HepG2 (cell line): ENCODE data around the gene SNAI3.

ENCODE experiments used
- FIP1L1 ChIP-seq: fragments of 200-400 bp; formaldehyde crosslinking; IDR thresholded peaks from 2 replicates; pipeline ENCODE4 v1.6.1; 2018; ENCODE audit warnings: low read depth, mild to moderate bottlenecking, low read length, moderate library complexity, borderline replicate concordance; ENCODE audit not compliant: insufficient read depth
- HNRNPK ChIP-seq: fragments of 200-400 bp; formaldehyde crosslinking; IDR thresholded peaks from 2 replicates; pipeline ENCODE4 v1.6.1; 2018; ENCODE audit warnings: low read length, low read depth, moderate library complexity, mild to moderate bottlenecking; ENCODE audit not compliant: poor library complexity, severe bottlenecking
- PAX8 ChIP-seq: sonication (generic); formaldehyde crosslinking; IDR thresholded peaks from 2 replicates; pipeline ENCODE4 v1.8.0; 2022; ENCODE audit warnings: mild to moderate bottlenecking, missing genetic modification reagents, borderline replicate concordance
- POLR2A ChIP-seq, 2 experiments: IDR thresholded peaks; 2 replicates each; pipeline ENCODE4 v1.6.1; 2011; ENCODE audit warnings: low read depth in 2 of 2, low read length in 2 of 2, mild to moderate bottlenecking in 1 of 2, moderate library complexity in 1 of 2; ENCODE audit not compliant: insufficient read depth in 1 of 2
- SAP130 ChIP-seq: IDR thresholded peaks from 2 replicates; pipeline ENCODE4 v1.6.1; 2016; ENCODE audit warnings: low read depth
- SP1 ChIP-seq, 2 experiments: fragments of 450-650 bp in 1 of 2; sonication (generic) in 1 of 2; formaldehyde crosslinking in 1 of 2; IDR thresholded peaks; 2 replicates each; pipeline versions ENCODE4 v1.4.0 to v1.6.1; 2016 to 2020; ENCODE audit warnings: missing genetic modification reagents in 1 of 2
- ZFP36 ChIP-seq: fragments of 150-350 bp; IDR thresholded peaks from 2 replicates; pipeline ENCODE4 v1.6.1; 2018; ENCODE audit warnings: borderline replicate concordance, low read length, low read depth; ENCODE audit not compliant: partially characterized antibody
- ZSCAN30 ChIP-seq: sonication (generic); formaldehyde crosslinking; IDR thresholded peaks from 2 replicates; pipeline ENCODE4 v1.5.0; 2020; ENCODE audit warnings: mild to moderate bottlenecking, missing genetic modification reagents
- TF ChIP-seq, protein P1 (sequence below): IDR thresholded peaks from 2 replicates; pipeline ENCODE4 v1.4.0; 2020; ENCODE audit warnings: mild to moderate bottlenecking, missing genetic modification reagents
- TF ChIP-seq, protein P2 (sequence below): sonication (generic); formaldehyde crosslinking; IDR thresholded peaks from 2 replicates; pipeline ENCODE4 v1.5.0; 2020; ENCODE audit warnings: mild to moderate bottlenecking, missing genetic modification reagents, moderate library complexity

GRCh38 chr16:88686439-88687253 lies at the start of gene SNAI3:
- TF ChIP-seq ZSCAN30 (CRISPR knock-in tag) (no peak), PAX8 (CRISPR knock-in tag) (no peak), POLR2A (IDR thresholded peaks at IDR 0.05; ENCODE audit: insufficient read depth in 1 of 2, low read depth in 2 of 2, low read length in 2 of 2) (peak in 1 of 2 experiments; percentile 15; a peak in 2 of 4 replicates), SP1 (IDR thresholded peaks at IDR 0.05) (no peak), SP1 (CRISPR knock-in tag; IDR thresholded peaks at IDR 0.05) (peak; percentile 86), SAP130 (CRISPR knock-in tag) (peak; percentile 64), HNRNPK (no peak), FIP1L1 (no peak), ZFP36 (no peak)
- TF ChIP-seq, protein P1, sequence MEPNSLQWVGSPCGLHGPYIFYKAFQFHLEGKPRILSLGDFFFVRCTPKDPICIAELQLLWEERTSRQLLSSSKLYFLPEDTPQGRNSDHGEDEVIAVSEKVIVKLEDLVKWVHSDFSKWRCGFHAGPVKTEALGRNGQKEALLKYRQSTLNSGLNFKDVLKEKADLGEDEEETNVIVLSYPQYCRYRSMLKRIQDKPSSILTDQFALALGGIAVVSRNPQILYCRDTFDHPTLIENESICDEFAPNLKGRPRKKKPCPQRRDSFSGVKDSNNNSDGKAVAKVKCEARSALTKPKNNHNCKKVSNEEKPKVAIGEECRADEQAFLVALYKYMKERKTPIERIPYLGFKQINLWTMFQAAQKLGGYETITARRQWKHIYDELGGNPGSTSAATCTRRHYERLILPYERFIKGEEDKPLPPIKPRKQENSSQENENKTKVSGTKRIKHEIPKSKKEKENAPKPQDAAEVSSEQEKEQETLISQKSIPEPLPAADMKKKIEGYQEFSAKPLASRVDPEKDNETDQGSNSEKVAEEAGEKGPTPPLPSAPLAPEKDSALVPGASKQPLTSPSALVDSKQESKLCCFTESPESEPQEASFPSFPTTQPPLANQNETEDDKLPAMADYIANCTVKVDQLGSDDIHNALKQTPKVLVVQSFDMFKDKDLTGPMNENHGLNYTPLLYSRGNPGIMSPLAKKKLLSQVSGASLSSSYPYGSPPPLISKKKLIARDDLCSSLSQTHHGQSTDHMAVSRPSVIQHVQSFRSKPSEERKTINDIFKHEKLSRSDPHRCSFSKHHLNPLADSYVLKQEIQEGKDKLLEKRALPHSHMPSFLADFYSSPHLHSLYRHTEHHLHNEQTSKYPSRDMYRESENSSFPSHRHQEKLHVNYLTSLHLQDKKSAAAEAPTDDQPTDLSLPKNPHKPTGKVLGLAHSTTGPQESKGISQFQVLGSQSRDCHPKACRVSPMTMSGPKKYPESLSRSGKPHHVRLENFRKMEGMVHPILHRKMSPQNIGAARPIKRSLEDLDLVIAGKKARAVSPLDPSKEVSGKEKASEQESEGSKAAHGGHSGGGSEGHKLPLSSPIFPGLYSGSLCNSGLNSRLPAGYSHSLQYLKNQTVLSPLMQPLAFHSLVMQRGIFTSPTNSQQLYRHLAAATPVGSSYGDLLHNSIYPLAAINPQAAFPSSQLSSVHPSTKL (CRISPR knock-in tag), result no peak
- TF ChIP-seq, protein P2, sequence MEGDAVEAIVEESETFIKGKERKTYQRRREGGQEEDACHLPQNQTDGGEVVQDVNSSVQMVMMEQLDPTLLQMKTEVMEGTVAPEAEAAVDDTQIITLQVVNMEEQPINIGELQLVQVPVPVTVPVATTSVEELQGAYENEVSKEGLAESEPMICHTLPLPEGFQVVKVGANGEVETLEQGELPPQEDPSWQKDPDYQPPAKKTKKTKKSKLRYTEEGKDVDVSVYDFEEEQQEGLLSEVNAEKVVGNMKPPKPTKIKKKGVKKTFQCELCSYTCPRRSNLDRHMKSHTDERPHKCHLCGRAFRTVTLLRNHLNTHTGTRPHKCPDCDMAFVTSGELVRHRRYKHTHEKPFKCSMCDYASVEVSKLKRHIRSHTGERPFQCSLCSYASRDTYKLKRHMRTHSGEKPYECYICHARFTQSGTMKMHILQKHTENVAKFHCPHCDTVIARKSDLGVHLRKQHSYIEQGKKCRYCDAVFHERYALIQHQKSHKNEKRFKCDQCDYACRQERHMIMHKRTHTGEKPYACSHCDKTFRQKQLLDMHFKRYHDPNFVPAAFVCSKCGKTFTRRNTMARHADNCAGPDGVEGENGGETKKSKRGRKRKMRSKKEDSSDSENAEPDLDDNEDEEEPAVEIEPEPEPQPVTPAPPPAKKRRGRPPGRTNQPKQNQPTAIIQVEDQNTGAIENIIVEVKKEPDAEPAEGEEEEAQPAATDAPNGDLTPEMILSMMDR (CRISPR knock-in tag), result no peak; the same call in 1 of the 2 replicates
